Tongue (tissue), 2 donors: ENCODE results near the gene SPTBN1. TPM values are rescaled to one million over a fixed set of nuclear protein-coding genes. Genes with fewer than 3 reads are reported as not detected.
"Not testable (repeated sequence)": the region's sequence is repeated elsewhere in the genome, so short reads cannot be mapped to it uniquely, and the experiment has no call there.

ENCODE experiments used
- DNase-seq: peaks from one replicate; pipeline ENCODE4 v3.0.0-alpha.2; 2015
- total RNA-seq: library from RNA; depleted of rRNA; stranded (reverse); fragments of >200 nt; gene quantifications from one replicate; pipeline ENCODE4 v1.2.3, GENCODE V29; 2014

Gene SPTBN1
- total RNA-seq, 1 donor from 2014 or later: 402 TPM

- peak; percentile 91 for DNase-seq
Measured at GRCh38 chr2:54471221-54471711, 15.1 kb downstream of the SPTBN1 start.

DNA sequence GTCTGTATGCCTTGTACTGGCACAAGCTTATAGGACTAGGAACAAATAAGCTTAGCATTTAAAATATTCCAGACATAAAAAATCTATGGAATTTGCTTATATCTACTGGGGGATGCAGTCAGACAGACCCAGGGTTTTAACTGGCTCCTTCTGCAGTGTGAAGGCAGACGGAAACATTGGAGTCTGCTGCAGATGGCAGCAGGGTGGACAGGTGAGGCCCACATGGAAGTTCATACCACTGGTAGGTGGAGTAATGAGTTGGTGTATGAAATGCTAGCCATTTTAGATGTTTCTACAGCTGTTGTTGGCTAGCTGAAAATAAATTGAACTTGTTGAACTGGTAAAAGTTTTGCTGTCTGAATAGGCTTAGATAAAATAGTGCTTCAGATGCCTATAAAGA lies 17.7 kb downstream of the SPTBN1 start:
- DNase-seq: no peak

- DNase-seq: no peak
Measured at GRCh38 chr2:54475285-54475684, 19.2 kb downstream of the SPTBN1 start.

GRCh38 chr2:54475919-54476318 lies 19.8 kb downstream of the SPTBN1 start:
- DNase-seq: no peak

- DNase-seq: no peak
Measured at GRCh38 chr2:54476852-54477251, 20.7 kb downstream of the SPTBN1 start.

GRCh38 chr2:54477896-54478295 lies 21.8 kb downstream of the SPTBN1 start:
- no peak for DNase-seq

DNA sequence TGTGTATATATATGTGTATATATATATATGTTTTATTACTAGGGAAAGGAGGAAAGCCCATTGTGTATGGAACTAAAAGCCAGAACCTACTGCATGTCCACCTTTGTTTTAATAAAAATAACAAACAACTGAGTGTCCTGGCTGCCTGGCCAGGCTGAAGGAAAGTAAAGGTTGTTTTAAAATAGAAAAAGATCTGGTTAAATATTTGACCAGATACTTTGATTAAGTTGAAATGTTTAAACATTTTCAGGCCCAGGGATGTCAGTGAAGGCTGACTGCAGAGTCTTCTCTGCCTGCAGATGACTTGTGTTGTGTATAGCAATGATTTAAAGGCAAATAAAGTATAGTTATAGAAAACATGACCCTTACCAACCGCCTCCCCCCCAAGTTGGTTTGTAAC lies 22.8 kb downstream of the SPTBN1 start:
- DNase-seq: no peak

DNA sequence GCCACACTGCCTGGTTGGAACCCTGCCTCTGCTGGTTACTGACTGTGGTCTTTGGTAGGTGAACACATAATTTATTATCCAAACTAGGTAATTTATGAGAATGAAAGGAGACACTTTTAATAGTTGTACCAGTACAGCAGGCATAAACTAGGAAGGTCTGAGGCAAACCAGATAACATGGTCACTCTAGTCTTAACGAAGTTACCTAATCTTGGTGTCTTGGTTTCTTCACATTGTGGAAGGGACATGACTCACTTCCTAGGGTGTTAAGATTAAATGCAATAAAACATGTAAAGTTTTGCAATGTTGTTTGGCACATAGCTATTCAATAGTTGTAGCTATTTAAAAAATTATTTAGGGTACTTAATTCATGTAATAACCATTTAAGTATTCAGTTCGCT lies 23.3 kb downstream of the SPTBN1 start:
- no peak for DNase-seq

DNA sequence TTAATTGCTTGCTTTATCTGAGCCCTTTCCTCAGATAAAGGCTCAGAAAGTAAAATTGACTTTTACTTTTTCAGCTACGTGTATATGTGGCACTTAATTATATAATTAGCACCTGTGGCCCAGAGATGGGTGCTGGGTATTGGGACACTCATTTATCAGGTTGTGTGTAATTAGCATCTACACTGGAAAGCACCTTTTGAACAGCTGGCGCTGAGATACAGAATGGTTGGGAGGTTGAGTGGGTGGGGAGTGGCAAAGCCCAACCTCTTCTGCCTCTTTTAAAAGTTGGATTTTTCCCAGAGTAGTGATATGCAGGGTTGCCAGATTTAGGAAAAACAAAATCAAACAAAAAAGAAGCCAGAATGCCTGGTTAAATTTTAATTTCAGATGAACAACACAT lies 23.9 kb downstream of the SPTBN1 start:
- DNase-seq: no peak

DNA sequence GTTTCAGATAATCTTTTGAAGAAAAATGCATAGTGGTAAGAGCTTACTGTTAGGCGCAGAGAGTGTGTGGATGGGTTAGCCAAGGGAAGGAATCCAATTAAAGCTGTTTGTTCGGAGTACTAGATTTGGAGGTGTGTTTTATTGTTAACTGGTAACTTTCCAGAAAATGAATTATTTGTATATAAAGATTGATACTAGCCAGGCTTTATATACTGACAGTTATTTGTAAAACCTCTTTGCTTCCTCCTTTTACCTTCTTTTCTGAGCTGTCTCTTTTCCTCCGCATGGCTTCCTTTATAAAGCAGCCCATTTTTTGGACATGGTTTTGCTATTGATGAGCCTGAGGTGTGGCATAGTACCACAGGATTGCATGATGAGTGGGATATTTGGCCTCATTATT lies 25.6 kb downstream of the SPTBN1 start:
- DNase-seq: no peak

DNA sequence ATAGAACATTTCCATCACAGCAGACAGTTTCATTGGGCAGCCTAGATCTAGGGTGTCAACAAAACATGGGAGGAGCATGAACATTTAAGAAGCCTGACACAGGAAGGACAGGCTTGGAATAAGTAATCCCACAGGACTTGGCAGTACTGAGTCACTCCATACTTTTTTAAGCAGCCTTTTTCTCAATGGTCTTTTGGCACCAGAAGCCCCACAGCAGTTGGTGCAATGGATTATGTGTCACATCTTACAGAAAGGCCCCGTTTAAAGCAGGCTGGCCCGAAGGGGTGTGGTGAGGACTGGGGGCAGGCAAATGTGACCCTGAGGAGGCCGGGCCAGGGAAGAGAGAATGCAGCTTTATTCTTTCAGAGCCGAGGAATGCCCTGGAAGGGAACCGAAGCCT lies 26.6 kb downstream of the SPTBN1 start:
- DNase-seq: peak; percentile 95

DNA sequence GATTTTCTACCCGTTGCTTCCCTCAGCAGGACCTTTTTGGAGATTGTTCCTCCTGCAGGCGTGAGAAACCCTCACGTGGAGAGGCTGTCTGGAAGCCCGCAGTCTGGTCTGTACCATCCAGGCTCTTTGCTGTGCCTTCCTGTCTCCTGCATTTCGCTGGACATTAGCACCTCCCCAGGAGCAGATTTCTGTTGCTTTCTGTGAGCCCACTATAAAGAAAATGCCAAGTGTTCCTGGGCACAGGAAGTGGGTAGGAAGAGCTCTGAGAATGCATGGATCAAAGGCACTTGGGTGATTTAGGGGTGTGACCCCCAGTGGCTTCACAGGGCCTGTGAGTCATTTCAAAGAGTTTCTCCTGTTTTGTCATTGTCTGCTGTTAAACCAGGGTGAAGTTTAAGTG lies 27.3 kb downstream of the SPTBN1 start:
- DNase-seq: no peak

GRCh38 chr2:54485756-54486155 lies 29.6 kb downstream of the SPTBN1 start:
- DNase-seq: not testable (repeated sequence)

DNA sequence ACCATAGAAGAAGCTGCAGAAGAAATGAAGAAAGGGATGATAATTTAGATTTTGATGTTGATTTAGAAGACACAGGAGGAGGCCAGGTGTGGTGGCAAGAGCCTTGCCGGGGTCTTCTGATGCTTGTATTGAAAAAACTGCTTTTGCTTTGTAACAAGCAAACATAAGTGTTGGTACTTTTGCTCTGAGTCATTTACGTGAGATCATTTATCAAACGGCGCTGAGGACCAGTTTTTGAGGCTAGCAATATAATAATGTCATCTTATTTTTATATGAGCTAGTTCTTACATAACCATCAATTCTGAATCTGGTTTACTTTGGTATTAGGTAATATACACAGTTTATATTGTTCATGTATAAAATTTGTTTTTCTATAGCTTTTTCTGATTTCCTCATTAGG lies 30.6 kb downstream of the SPTBN1 start:
- no peak for DNase-seq

- DNase-seq: no peak
Measured at GRCh38 chr2:54490863-54491262, 34.7 kb downstream of the SPTBN1 start.

DNA sequence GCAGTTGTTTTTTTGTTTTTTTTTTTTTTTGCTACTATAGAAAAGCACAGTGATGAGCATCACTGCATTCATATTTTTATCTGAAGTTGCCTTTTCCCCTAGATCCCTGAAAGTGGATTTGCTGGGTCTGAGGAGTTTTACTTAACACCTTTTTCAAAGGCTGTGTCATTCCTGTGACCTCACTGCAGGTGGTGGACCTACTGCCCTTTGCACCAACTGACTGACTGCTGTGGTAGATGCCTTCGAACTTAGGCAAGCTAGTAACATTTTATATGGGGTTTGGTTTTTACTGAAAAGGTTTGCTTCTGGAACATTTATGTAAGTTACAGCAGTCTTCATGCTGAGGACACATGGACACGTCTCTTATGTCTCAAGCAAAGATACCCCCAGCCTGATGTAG lies 36.2 kb downstream of the SPTBN1 start:
- no peak for DNase-seq

DNA sequence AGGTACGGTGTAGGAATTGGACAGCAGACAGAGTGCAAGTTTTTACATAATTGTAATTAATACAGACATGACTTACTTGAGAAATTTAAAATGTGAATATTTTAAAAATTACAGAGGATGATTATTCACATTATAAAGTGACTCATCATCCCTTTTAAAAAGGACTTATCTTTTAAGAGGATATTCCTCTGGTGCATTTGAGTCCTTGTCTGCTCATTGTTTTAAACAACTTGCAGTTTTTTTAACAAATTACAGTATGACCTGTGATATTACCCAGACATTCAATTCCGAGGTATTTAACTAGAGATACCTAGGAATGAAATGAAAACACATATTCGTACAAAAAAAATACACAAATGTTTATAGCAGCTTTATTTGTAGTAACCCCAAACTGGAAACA lies 38.0 kb downstream of the SPTBN1 start:
- DNase-seq: no peak

DNA sequence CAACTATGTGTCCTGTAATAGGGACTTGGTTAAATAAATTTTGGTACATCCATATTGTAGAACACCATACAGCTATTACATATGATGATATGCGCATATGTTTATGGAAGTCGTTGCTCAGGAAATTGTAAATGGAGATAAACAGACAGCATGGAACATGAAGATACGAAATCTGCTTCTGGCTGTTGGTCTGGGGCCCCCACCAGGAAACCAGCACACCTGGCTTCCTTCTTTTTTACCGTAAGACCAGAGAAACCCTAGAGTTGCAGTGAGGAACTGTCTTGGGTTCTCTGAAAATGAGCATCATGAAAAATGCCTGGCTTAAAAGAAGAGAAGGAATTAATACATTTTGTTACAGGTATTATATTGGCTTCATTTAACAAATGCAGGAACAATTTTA lies 40.8 kb downstream of the SPTBN1 start:
- no peak for DNase-seq

DNA sequence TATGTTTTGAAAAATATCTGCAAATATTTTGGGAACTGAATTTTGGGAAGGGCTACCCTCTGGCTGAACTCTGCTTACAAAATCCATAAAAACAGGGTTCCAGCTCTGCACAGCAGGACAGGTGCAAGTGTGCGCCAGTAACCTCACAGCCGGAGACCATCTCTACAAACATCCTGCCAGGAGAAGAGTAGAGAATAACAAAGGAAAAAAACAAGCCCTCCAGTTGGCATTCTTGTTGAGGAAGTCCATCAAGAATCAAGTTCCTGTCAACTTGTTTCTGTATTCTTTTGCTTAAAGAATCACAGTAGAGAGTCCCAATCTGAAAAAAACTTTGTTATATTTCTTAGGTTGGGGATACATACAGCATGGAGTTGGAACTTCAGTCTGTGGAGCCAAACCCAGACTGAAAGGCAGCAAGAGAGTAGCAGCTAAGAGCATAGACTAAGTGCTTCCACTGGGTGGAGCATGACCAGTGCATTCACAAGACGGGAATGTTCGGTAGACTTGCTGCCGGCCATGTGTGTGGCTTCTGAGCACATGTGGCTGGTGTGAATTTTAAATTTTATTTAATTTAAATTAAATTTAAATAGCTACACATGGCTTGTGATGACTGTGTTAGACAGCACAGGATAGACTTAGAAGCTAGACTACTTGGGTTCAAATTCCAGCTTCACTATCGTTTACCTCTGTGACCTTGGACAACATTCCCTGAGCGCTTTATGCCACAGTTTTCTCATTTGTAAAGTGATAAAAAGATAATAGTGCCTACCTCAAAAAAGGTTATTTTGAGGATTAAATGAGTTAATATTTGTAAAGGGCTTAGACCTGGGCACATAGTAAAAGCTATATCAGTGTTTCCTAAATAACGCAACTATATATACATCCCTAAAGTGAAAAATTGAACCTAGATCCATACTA lies 41.9 kb downstream of the SPTBN1 start:
- peak; percentile 79 for DNase-seq

- peak; percentile 96 for DNase-seq
Measured at GRCh38 chr2:54499661-54500060, 43.5 kb downstream of the SPTBN1 start.

DNA sequence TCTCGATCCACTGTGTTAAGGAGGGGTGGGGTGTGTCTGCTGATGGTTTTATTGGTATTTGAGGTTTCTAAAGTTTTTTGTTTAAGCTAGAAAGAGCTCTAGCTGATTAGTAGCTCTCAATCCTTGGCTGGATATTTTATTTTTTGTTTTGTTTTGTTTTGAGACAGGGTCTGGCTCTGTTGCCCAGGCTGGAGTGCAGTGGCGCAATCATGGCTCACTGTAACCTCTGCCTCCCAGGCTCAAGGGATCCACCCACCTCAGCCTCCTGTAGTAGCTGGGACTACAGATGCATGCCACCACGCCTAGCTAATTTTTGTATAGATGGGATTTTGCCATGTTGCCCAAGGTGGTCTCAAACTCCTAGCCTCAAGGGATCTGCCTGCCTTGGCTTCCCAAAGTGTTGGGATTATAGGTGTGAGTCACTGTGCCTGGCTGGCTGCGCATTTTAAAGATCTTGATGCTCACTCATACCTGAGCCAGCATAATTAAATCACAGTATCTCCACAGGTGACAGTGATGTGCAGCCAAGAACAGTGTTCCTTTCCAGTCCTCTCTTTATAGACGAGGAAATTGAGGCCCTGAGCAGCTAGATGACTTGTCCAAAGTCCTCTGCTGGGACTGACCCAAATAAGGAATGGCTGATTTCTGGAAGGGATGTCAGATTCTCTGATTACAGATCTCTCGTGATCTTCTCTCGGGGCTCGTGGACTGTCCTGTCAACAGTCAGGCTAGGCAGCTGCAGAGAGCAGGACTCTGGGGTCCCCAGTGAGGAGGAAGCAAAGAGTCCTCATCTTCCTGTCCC lies 44.5 kb downstream of the SPTBN1 start:
- peak; percentile 46 for DNase-seq

GRCh38 chr2:54502731-54503130 lies 46.6 kb downstream of the SPTBN1 start:
- DNase-seq: no peak

DNA sequence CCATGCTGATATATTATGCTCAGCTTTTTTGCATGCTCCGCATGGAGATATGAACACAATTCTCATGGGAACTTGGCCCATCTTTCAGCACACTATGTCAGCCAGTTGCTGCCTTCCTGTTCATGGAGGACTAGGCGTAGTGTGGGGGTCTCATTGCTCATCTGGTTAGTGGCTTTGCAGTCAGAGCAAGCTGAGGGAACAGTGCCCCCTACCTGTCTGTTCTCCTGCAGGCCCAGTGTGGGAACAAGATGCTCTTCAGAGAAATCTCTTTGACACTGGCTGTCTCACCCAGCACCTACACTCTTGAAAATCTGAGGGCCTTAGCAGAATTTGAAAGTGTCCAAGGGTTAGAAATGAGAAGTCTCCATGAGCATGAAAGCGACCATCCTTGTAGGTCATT lies 47.1 kb downstream of the SPTBN1 start:
- peak; percentile 58 for DNase-seq
